B cell (primary cell): ENCODE measurements around the gene FLT3LG. TPM values are rescaled to one million over a fixed set of nuclear protein-coding genes. Genes with fewer than 3 reads are reported as not detected.

Experiments used
- ATAC-seq: fragments of 200-7000 bp; cut with Tn5 transposase; one replicate; pipeline ENCODE4 v1.10.0; 2021; ENCODE audit warnings: low read depth, mild to moderate bottlenecking, moderate number of reproducible peaks, moderate library complexity
- CTCF ChIA-PET: fragments of 350-600 bp; sonication (Branson Sonifier 250); formaldehyde crosslinking; loops from one replicate; lab custom pipeline; 2021; ENCODE audit warnings: antibody characterized with exemption, inconsistent platforms; lab: Charles Lee
- POLR2A ChIA-PET: fragments of 350-600 bp; sonication (Branson Sonifier 250); formaldehyde crosslinking; loops from one replicate; lab custom pipeline; 2021; ENCODE audit warnings: antibody characterized with exemption; lab: Charles Lee
- DNase-seq: peaks from one replicate; pipeline ENCODE4 v3.0.0; 2013
- H2AFZ ChIP-seq: 2 replicates; pipeline ENCODE4 v1.6.1; 2012; ENCODE audit warnings: mild to moderate bottlenecking, low read depth, low read length; ENCODE audit not compliant: insufficient read depth, poor library complexity, severe bottlenecking
- H3K27ac ChIP-seq, 2 donors: 1 replicate in 1 of 2; 2 replicates in 1 of 2; pipeline ENCODE4 v1.5.1; 2012 to 2013; ENCODE audit warnings: low read length in 2 of 2, mild to moderate bottlenecking in 2 of 2, moderate library complexity in 1 of 2
- H3K27me3 ChIP-seq, 4 experiments: fragments of 200-600 bp in 1 of 4; sonication (generic) in 1 of 4; replicated peaks in 1 of 4; 1 replicate in 2 of 4; 2 replicates in 2 of 4; pipeline versions ENCODE4 v1.6.1 to v1.7.0; 2013 to 2016; ENCODE audit warnings: low read length in 3 of 4, mild to moderate bottlenecking in 2 of 4, mixed read lengths in 1 of 4, moderate library complexity in 1 of 4; ENCODE audit not compliant: insufficient read depth in 4 of 4, control insufficient read depth in 3 of 4; ENCODE audit errors: control extremely low read depth in 1 of 4
- H3K36me3 ChIP-seq, 2 experiments: replicated peaks in 1 of 2; 1 replicate in 1 of 2; 2 replicates in 1 of 2; pipeline versions ENCODE4 v1.6.1 to v1.7.1; 2013; ENCODE audit warnings: low read length in 1 of 2; ENCODE audit not compliant: insufficient read depth in 2 of 2, control insufficient read depth in 1 of 2; ENCODE audit errors: control extremely low read depth in 1 of 2, extremely low read depth in 1 of 2
- H3K4me1 ChIP-seq, 2 donors: fragments of 200-600 bp in 1 of 2; sonication (generic) in 1 of 2; 1 replicate in 1 of 2; 2 replicates in 1 of 2; pipeline versions ENCODE4 v1.5.1 to v1.6.1; 2013 to 2017; ENCODE audit warnings: low read length in 2 of 2; ENCODE audit not compliant: control insufficient read depth in 2 of 2, insufficient read depth in 2 of 2
- H3K4me2 ChIP-seq: replicated peaks from 2 replicates; pipeline ENCODE3; 2012; ENCODE audit warnings: mild to moderate bottlenecking, low read depth, low read length; ENCODE audit not compliant: poor library complexity, severe bottlenecking
- H3K4me3 ChIP-seq, 5 experiments: fragments of 200-600 bp in 1 of 5; sonication (generic) in 1 of 5; 1 replicate in 3 of 5; 2 replicates in 2 of 5; pipeline versions ENCODE4 v1.5.1 to v1.7.0; 2011 to 2016; ENCODE audit warnings: low read length in 4 of 5, mild to moderate bottlenecking in 4 of 5, low read depth in 2 of 5, control low read depth in 1 of 5, moderate library complexity in 1 of 5; ENCODE audit not compliant: insufficient read depth in 1 of 5; ENCODE audit errors: control extremely low read depth in 1 of 5, extremely low read depth in 1 of 5
- H3K79me2 ChIP-seq: fragments of 200-600 bp; sonication (generic); one replicate; pipeline ENCODE4 v1.6.0; 2016; ENCODE audit warnings: low read length; ENCODE audit not compliant: control insufficient read depth, insufficient read depth
- H3K9ac ChIP-seq: fragments of 200-600 bp; sonication (generic); 2 replicates; pipeline ENCODE4 v1.6.1; 2017; ENCODE audit warnings: mild to moderate bottlenecking, low read length, moderate library complexity
- H3K9me3 ChIP-seq, 3 donors: one replicate each; pipeline versions ENCODE4 v1.6.1 to v1.7.1; 2013; ENCODE audit warnings: low read length in 2 of 3; ENCODE audit not compliant: control insufficient read depth in 2 of 3, insufficient read depth in 1 of 3; ENCODE audit errors: control extremely low read depth in 1 of 3
- H4K20me1 ChIP-seq: 2 replicates; pipeline ENCODE4 v1.6.0; 2012; ENCODE audit warnings: mild to moderate bottlenecking, low read length; ENCODE audit not compliant: insufficient read depth, control insufficient read depth, poor library complexity, severe bottlenecking
- H3K27ac Mint-ChIP-seq: one replicate; pipeline ENCODE4 v1.8.0; 2021; ENCODE audit warnings: mixed read lengths
- H3K27me3 Mint-ChIP-seq: one replicate; pipeline ENCODE4 v1.8.0; 2021; ENCODE audit warnings: mixed read lengths
- H3K4me1 Mint-ChIP-seq: one replicate; pipeline ENCODE4 v1.8.0; 2021; ENCODE audit warnings: mixed read lengths
- H3K4me3 Mint-ChIP-seq: one replicate; pipeline ENCODE4 v1.8.0; 2021; ENCODE audit warnings: mixed read lengths
- H3K9me3 Mint-ChIP-seq: one replicate; pipeline ENCODE4 v1.8.0; 2022; ENCODE audit warnings: mixed read lengths; ENCODE audit not compliant: insufficient read depth
- CTCF ChIP-seq: fragments of 200-600 bp; IDR thresholded peaks from one replicate; pipeline ENCODE4 v1.8.0; 2022; ENCODE audit warnings: antibody characterized with exemption, mild to moderate bottlenecking
- EZH2 ChIP-seq: IDR thresholded peaks from 2 replicates; pipeline ENCODE4 v1.6.1; 2012; ENCODE audit warnings: borderline replicate concordance, low read depth, mild to moderate bottlenecking, moderate library complexity, low read length; ENCODE audit not compliant: insufficient read depth, poor library complexity, severe bottlenecking
- WGBS: methylation state at CpG from one replicate; pipeline ENCODE4 v1.1.5; 2013; ENCODE audit warnings: missing lambda C conversion rate; ENCODE audit not compliant: insufficient coverage; 5-methylcytosine and 5-hydroxymethylcytosine counted together
- intact Hi-C: fragments of 100-400 bp; cut with micrococcal nuclease; formaldehyde crosslinking; loops from one replicate; pipeline ENCODE4 v1.10.0; 2022
- polyA plus RNA-seq: library from polyadenylated mRNA; depleted of rRNA; stranded (reverse); fragments of >200 nt; gene quantifications from 2 replicates; pipeline ENCODE4 v1.2.3, GENCODE V29; 2012
- total RNA-seq, 2 donors: library from RNA; stranded (reverse); fragments of 120-200 nt in 1 of 2; gene quantifications; 1 replicate in 1 of 2; 2 replicates in 1 of 2; pipeline versions ENCODE4 v1.2.3 to v1.2.4, GENCODE V29; 2013 to 2022

Gene FLT3LG
- total and polyA plus RNA-seq, 2 donors (not counting 1 experiment from before 2014, with no cell fraction given): 31.0 to 49.8 TPM

- H3K4me2 ChIP-seq: peak overlapping the region; percentile 81
- ATAC-seq (no peak), DNase-seq (no peak)
- 92% methylated on average over 2 of the region's 7 CpGs for WGBS
- peaks cover 0 to 5% (median 0%) of the 10 kb centered on the region in 3 donors for H3K9me3 ChIP-seq
- Mint-ChIP-seq H3K27ac (peak overlapping the region; percentile 99), H3K4me3 (peak overlapping the region; percentile 98), H3K4me1 (peaks cover 72% of the 10 kb centered on the region), H3K9me3 (no peaks in the 10 kb centered on the region), H3K27me3 (no peaks in the 10 kb centered on the region)
- H3K79me2 ChIP-seq: peaks cover 42% of the 10 kb centered on the region
- peaks cover 43 to 74% of the 10 kb centered on the region in 2 donors for H3K4me1 ChIP-seq
- H3K9ac ChIP-seq: peak overlapping the region; percentile 98
- no peak overlapping the region for H2AFZ ChIP-seq
- CTCF ChIA-PET: interaction anchor here (1.6 kb wide), 2 partner anchors 10 to 72 kb away, joined by 5 read pairs; partner anchors contain the start of gene RPL13A
- H3K27ac ChIP-seq: peak overlapping the region; percentile 89 to 98
- peaks cover 35% of the 10 kb centered on the region for H4K20me1 ChIP-seq
- H3K36me3 ChIP-seq: peaks cover 7 to 30% of the 10 kb centered on the region in 2 experiments
- H3K4me3 ChIP-seq: peak overlapping the region; percentile 7 to 99 (median 74)
- intact Hi-C loops: loop anchor here (5.0 kb wide), 1 partner anchor 269 kb away; the partner anchor contains the start of gene AP2A1
- POLR2A ChIA-PET: interaction anchor here (1.0 to 1.1 kb wide), 2 partner anchors 10 to 13 kb away, joined by 3 to 6 read pairs; no protein-coding TSS in a partner anchor
- H3K27me3 ChIP-seq: no peaks in the 10 kb centered on the region
- TF ChIP-seq EZH2 (no peak), CTCF (no peak)
These were observed 24.5 kb downstream of the FLT3LG start for GRCh38 chr19:49498475-49498874.

GRCh38 chr19:49499030-49499670 lies 25.1 kb downstream of the FLT3LG start:
- no peak overlapping the region for H2AFZ ChIP-seq
- H3K79me2 ChIP-seq: peaks cover 42% of the 10 kb centered on the region
- intact Hi-C loops: loop anchor here (5.0 kb wide), 1 partner anchor 268 kb away; the partner anchor contains the start of gene AP2A1
- ChIA-PET POLR2A (interaction anchor here (0.7 to 1.3 kb wide), 4 partner anchors 9 to 68 kb away, joined by 3 to 6 read pairs (median 4); no protein-coding TSS in a partner anchor), CTCF (interaction anchor here (0.8 to 1.6 kb wide), 3 partner anchors 11 to 71 kb away, joined by 3 to 5 read pairs (median 5); partner anchors contain the start of gene RPL13A)
- 70% methylated on average over 17 of the region's 19 CpGs for WGBS
- ATAC-seq (no peak), DNase-seq (peak; percentile 44)
- H3K9ac ChIP-seq: peak overlapping the region; percentile 98
- Mint-ChIP-seq H3K9me3 (no peaks in the 10 kb centered on the region), H3K27ac (peak overlapping the region; percentile 99), H3K4me1 (peaks cover 72% of the 10 kb centered on the region), H3K4me3 (peak overlapping the region; percentile 98), H3K27me3 (no peaks in the 10 kb centered on the region)
- H3K4me2 ChIP-seq: peak overlapping the region; percentile 81
- H3K27me3 ChIP-seq: no peaks in the 10 kb centered on the region
- peaks cover 43 to 75% of the 10 kb centered on the region in 2 donors for H3K4me1 ChIP-seq
- TF ChIP-seq EZH2 (no peak), CTCF (no peak)
- peaks cover 35% of the 10 kb centered on the region for H4K20me1 ChIP-seq
- peak overlapping the region; percentile 66 to 99 (median 81) for H3K4me3 ChIP-seq
- H3K27ac ChIP-seq: peak overlapping the region; percentile 89 to 98
- peaks cover 7 to 30% of the 10 kb centered on the region in 2 experiments for H3K36me3 ChIP-seq
- H3K9me3 ChIP-seq: peaks cover 0 to 2% (median 0%) of the 10 kb centered on the region in 3 donors
